ENCODE results near the gene MTPN. TPM values are rescaled to one million over a fixed set of nuclear protein-coding genes. Genes with fewer than 3 reads are reported as not detected.

MTPN gene
- polyA plus RNA-seq, 6 donors from 2014 or later = 203 to 341 (median 281) TPM

- Mint-ChIP-seq H3K27ac (no peak overlapping the region), H3K27me3 (no peaks in the 10 kb centered on the region), H3K4me3 (no peak overlapping the region), H3K36me3 (peaks cover 7 to 10% of the 10 kb centered on the region in 2 donors), H3K9me3 (peaks cover 0 to 16% (median 7%) of the 10 kb centered on the region in 7 donors), H3K4me1 (no peaks in the 10 kb centered on the region)
- ATAC-seq (ENCODE audit: low read depth in 2 of 2) (no peak), DNase-seq (no peak)
These were observed 25.6 kb upstream of the MTPN start for GRCh38 chr7:136002802-136003201.

GRCh38 chr7:136000288-136000913 is 23.2 kb upstream of the MTPN start:
- no peak overlapping the region for H3K4me3 Mint-ChIP-seq
- H3K36me3 Mint-ChIP-seq = peaks cover 6 to 7% of the 10 kb centered on the region in 2 donors

DNA sequence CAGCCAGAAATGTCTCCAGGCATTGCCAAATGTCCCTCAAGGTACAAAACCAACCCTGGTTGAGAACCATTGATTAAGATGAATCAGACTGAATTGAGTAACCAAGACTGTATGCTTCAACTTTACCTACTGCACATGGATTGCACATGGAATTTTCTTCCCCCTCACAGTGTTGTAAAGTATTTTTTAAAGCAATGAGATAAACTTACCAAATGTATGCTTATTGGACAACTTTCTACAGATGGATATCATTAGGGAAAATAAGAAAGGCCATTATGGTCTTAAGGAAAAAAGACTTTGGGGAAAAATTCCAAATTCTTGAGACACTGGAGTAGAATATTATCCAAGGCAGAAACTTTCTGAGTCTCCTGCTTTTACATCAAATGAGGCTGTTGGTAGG is 20.9 kb upstream of the MTPN start:
- no peak overlapping the region for H3K27ac Mint-ChIP-seq
- peaks cover 0 to 11% (median 4%) of the 10 kb centered on the region in 7 donors for H3K9me3 Mint-ChIP-seq
- H3K4me3 Mint-ChIP-seq = no peak overlapping the region
- peaks cover 6 to 7% of the 10 kb centered on the region in 2 donors for H3K36me3 Mint-ChIP-seq
- ATAC-seq (ENCODE audit: low read depth in 2 of 2) (no peak), DNase-seq (no peak)
- no peaks in the 10 kb centered on the region for H3K27me3 Mint-ChIP-seq
- H3K4me1 Mint-ChIP-seq = peaks cover 5 to 17% (median 10%) of the 10 kb centered on the region in 3 donors

More at GRCh38 chr7:136000288-136000913, 23.2 kb upstream of the MTPN start:
- Mint-ChIP-seq H3K4me1 (no peaks in the 10 kb centered on the region), H3K27ac (peak overlapping the region in 2 of 6 donors; percentile 39 to 52), H3K27me3 (no peaks in the 10 kb centered on the region), H3K9me3 (peaks cover 0 to 11% (median 4%) of the 10 kb centered on the region in 7 donors)
- ATAC-seq (ENCODE audit: low read depth in 2 of 2) (no peak), DNase-seq (no peak)

DNA sequence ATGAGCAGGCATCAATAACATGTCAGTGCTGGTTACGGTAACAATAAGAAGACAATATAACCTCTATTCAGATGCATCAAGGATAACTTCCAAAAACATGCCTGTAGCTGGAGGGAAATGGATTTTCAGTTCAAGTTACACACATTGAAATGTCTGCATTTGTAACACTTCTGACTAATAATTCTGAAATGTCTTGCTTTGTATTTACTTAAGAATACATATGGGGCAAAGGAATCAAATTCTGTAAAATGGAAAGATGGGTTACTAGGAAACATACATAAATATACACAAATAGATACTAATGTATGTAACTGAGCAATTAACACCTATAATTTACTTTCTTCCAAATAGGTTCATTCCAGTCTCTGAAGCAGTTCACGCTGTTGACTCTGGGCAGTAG is 18.6 kb upstream of the MTPN start:
- Mint-ChIP-seq H3K27ac (peak overlapping the region in 1 of 6 donors; percentile 54), H3K4me3 (no peak overlapping the region), H3K27me3 (no peaks in the 10 kb centered on the region), H3K36me3 (peaks cover 0 to 6% of the 10 kb centered on the region in 2 donors), H3K9me3 (peaks cover 0 to 7% (median 4%) of the 10 kb centered on the region in 7 donors), H3K4me1 (peaks cover 7 to 27% (median 18%) of the 10 kb centered on the region in 3 donors)
- ATAC-seq (ENCODE audit: low read depth in 2 of 2) (no peak), DNase-seq (no peak)

- peaks cover 14 to 35% (median 24%) of the 10 kb centered on the region in 3 donors for H3K4me1 Mint-ChIP-seq
- H3K36me3 Mint-ChIP-seq = no peaks in the 10 kb centered on the region
- H3K27me3 Mint-ChIP-seq = no peaks in the 10 kb centered on the region
- ATAC-seq (ENCODE audit: low read depth in 2 of 2) (no peak), DNase-seq (no peak)
- no peak overlapping the region for H3K4me3 Mint-ChIP-seq
- H3K27ac Mint-ChIP-seq = peak overlapping the region in 2 of 6 donors; percentile 15 to 85
- H3K9me3 Mint-ChIP-seq = no peaks in the 10 kb centered on the region
These were observed 17.5 kb upstream of the MTPN start for GRCh38 chr7:135994466-135995205.

- no peak for DNase-seq
These were observed 16.8 kb upstream of the MTPN start for GRCh38 chr7:135993950-135994349.

DNA sequence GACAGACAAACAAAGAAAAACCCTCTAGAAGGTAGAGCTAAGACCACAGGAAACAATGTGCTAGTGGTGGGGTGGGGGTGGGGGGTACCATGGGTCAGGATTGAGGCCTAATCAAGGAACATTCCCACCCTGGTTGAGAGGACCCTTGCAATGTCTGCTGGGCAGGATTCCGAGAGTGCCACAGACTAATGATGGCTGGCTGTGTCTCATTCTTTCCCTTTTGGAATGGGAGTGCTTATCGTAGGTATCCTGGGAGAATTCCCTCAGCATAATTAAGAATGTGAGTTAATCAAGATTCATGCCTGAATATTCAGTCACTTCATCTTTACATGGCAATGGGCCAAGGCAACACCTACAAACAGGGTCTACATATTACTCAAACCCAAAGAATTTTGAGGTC is 14.7 kb upstream of the MTPN start:
- ATAC-seq (ENCODE audit: low read depth in 2 of 2) = no peak
- no peaks in the 10 kb centered on the region for H3K9me3 Mint-ChIP-seq
- H3K36me3 Mint-ChIP-seq = no peaks in the 10 kb centered on the region
- peaks cover 14 to 35% (median 24%) of the 10 kb centered on the region in 3 donors for H3K4me1 Mint-ChIP-seq
- DNase-seq = no peak
- H3K27me3 Mint-ChIP-seq = no peaks in the 10 kb centered on the region
- no peak overlapping the region for H3K4me3 Mint-ChIP-seq
- H3K27ac Mint-ChIP-seq = peak overlapping the region in 1 of 6 donors; percentile 51

More at GRCh38 chr7:135993950-135994349, 16.8 kb upstream of the MTPN start:
- no peaks in the 10 kb centered on the region for H3K9me3 Mint-ChIP-seq
- ATAC-seq (ENCODE audit: low read depth in 2 of 2) = peak; percentile 35 to 52
- H3K36me3 Mint-ChIP-seq = no peaks in the 10 kb centered on the region
- peak overlapping the region in 5 of 8 donors; percentile 5 to 60 (median 32) for H3K4me3 Mint-ChIP-seq
- H3K4me1 Mint-ChIP-seq = peaks cover 14 to 35% (median 24%) of the 10 kb centered on the region in 3 donors
- H3K27ac Mint-ChIP-seq = no peak overlapping the region
- no peaks in the 10 kb centered on the region for H3K27me3 Mint-ChIP-seq

DNA sequence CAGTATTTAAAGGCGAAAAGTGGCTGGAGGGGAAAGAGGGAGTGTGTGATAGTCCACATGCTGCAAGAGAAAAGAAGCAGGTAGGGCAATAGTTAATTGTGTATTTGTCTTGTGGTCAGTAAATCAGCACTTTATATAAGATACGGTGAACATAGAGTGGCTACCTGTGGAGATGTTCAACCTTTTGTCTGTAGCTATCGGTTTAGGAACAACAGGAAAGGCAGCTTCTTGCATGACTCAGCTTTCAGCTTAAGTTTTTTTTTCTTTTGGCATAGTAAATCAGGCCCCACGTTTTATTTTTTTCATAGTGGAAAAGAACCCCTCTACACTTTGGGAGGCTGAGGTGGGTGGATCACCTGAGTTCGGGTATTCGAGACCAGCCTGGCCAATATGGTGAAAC is 14.2 kb upstream of the MTPN start:
- ATAC-seq (ENCODE audit: low read depth in 2 of 2) (no peak), DNase-seq (no peak)
- Mint-ChIP-seq H3K4me3 (peak overlapping the region in 1 of 8 donors; percentile 52), H3K36me3 (no peaks in the 10 kb centered on the region), H3K9me3 (no peaks in the 10 kb centered on the region), H3K27me3 (no peaks in the 10 kb centered on the region), H3K27ac (peak overlapping the region in 1 of 6 donors; percentile 22), H3K4me1 (peaks cover 14 to 35% (median 24%) of the 10 kb centered on the region in 3 donors)

- Mint-ChIP-seq H3K4me1 (peaks cover 14 to 35% (median 24%) of the 10 kb centered on the region in 3 donors), H3K27ac (peak overlapping the region in 2 of 6 donors; percentile 11 to 32), H3K9me3 (no peaks in the 10 kb centered on the region), H3K27me3 (no peaks in the 10 kb centered on the region), H3K4me3 (peak overlapping the region in 2 of 8 donors; percentile 49 to 51), H3K36me3 (no peaks in the 10 kb centered on the region)
- ATAC-seq (ENCODE audit: low read depth in 2 of 2) (no peak), DNase-seq (no peak)
These were observed 13.1 kb upstream of the MTPN start for GRCh38 chr7:135990258-135990657.

GRCh38 chr7:135981958-135982646 is 4.9 kb upstream of the MTPN start:
- peaks cover 0 to 2% of the 10 kb centered on the region in 2 donors for H3K36me3 Mint-ChIP-seq
- H3K4me3 Mint-ChIP-seq = peak overlapping the region in 7 of 8 donors; percentile 47 to 83 (median 74)
- H3K27me3 Mint-ChIP-seq = no peaks in the 10 kb centered on the region
- DNase-seq (no peak), ATAC-seq (ENCODE audit: low read depth in 2 of 2) (no peak)
- peaks cover 43 to 50% (median 46%) of the 10 kb centered on the region in 3 donors for H3K4me1 Mint-ChIP-seq
- H3K9me3 Mint-ChIP-seq = peaks cover 0 to 5% (median 0%) of the 10 kb centered on the region in 7 donors
- peak overlapping the region in 5 of 6 donors; percentile 0 to 92 (median 63) for H3K27ac Mint-ChIP-seq

DNA sequence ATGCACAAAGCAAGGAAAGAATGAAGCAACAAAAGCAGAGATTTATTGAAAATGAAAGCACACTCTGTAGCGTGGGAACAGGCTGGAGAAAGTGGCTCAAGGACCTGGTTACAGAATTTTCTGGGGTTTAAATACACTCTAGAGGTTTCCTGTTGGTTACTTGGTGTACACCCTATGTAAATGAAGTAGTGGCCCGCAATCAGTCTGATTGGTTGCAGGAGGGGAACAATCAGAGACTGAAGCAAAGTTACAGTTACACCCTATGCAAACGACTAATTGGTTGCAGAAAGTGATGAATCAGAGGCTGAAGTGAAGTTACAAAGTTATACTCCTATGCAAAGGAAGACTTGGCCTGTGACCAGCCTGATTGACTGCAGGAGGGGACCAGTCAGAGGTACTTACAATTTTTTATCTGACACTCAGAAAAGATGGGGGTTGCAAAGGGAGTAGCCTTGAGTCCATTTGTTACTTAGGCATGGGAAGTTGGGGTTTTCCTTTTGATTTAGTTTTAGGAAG is 3.6 kb upstream of the MTPN start:
- H3K4me3 Mint-ChIP-seq = peak overlapping the region; percentile 67 to 88 (median 84)

GRCh38 chr7:135980012-135980551 is 2.9 kb upstream of the MTPN start:
- no peak for DNase-seq
- H3K27me3 Mint-ChIP-seq = no peaks in the 10 kb centered on the region
- ATAC-seq (ENCODE audit: low read depth in 2 of 2) = no peak
- H3K9me3 Mint-ChIP-seq = peaks cover 0 to 5% (median 0%) of the 10 kb centered on the region in 7 donors
- H3K4me1 Mint-ChIP-seq = peaks cover 47 to 53% (median 49%) of the 10 kb centered on the region in 3 donors
- peaks cover 6 to 8% of the 10 kb centered on the region in 2 donors for H3K36me3 Mint-ChIP-seq
- peak overlapping the region; percentile 67 to 88 (median 84) for H3K4me3 Mint-ChIP-seq
- peak overlapping the region; percentile 63 to 92 (median 90) for H3K27ac Mint-ChIP-seq

More for the DNA sequence above, 3.6 kb upstream of the MTPN start:
- peaks cover 0 to 5% (median 0%) of the 10 kb centered on the region in 7 donors for H3K9me3 Mint-ChIP-seq
- peak overlapping the region; percentile 63 to 92 (median 90) for H3K27ac Mint-ChIP-seq
- peak; percentile 78 for DNase-seq
- peak; percentile 63 to 66 for ATAC-seq (ENCODE audit: low read depth in 2 of 2)
- H3K36me3 Mint-ChIP-seq = peaks cover 6 to 8% of the 10 kb centered on the region in 2 donors
- H3K4me1 Mint-ChIP-seq = peaks cover 47 to 51% (median 47%) of the 10 kb centered on the region in 3 donors
- H3K27me3 Mint-ChIP-seq = no peaks in the 10 kb centered on the region

Data from naive B cell (primary cell).